ENCODE results near the gene TCTN1.

Gene TCTN1

DNA sequence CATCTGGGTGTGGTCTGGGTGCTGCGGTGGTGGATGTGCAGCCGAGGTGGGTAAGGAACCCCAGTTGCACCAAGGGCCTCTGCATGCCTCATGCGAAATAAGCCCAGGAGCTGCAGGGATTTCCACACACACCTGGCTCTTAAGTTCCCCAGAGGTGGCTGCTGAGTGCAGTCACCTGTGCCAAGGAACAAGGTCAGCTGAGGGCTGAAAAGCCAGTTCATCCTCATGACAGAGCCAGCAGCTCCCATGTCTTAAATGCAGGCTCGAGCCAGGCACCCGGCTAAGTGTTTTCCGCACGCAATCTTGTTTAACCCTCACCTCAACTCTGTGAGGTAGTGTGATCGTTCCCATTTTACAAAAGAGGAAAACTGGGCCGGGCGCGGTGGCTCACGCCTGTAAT is 65.3 kb downstream of the TCTN1 start:
- no peak overlapping the region for H3K4me3 ChIP-seq (ENCODE audit: low read depth, low read length)
- TF ChIP-seq, protein P1, sequence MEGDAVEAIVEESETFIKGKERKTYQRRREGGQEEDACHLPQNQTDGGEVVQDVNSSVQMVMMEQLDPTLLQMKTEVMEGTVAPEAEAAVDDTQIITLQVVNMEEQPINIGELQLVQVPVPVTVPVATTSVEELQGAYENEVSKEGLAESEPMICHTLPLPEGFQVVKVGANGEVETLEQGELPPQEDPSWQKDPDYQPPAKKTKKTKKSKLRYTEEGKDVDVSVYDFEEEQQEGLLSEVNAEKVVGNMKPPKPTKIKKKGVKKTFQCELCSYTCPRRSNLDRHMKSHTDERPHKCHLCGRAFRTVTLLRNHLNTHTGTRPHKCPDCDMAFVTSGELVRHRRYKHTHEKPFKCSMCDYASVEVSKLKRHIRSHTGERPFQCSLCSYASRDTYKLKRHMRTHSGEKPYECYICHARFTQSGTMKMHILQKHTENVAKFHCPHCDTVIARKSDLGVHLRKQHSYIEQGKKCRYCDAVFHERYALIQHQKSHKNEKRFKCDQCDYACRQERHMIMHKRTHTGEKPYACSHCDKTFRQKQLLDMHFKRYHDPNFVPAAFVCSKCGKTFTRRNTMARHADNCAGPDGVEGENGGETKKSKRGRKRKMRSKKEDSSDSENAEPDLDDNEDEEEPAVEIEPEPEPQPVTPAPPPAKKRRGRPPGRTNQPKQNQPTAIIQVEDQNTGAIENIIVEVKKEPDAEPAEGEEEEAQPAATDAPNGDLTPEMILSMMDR (IDR thresholded peaks at IDR 0.05; ENCODE audit: insufficient read depth, low read depth, low read length, missing control alignments), result no peak
- DNase-seq (ENCODE audit: low read depth), result no peak

DNA sequence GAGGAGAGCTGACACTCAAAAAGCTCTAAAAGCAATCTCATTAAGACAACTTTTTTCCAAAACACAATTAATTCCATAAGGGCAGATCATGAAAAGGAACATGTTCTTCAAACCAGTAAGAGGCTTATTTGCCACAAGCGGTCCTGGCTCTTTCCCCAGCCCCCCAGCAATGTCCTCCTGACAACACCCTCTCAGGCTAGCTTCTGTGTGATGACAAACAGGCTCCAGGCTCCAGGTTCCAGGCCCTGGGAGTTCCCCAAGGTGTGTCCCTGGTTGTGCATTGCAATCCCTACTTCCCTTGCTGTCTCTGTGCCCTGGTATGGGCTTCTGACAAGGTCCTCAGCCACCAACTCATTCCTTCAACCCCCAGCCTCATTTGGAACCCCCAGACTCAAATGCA is 66.1 kb downstream of the TCTN1 start:
- DNase-seq (ENCODE audit: low read depth), result no peak
- TF ChIP-seq, protein P1 (IDR thresholded peaks at IDR 0.05; ENCODE audit: insufficient read depth, low read depth, low read length, missing control alignments), result no peak
- H3K4me3 ChIP-seq (ENCODE audit: low read depth, low read length), result no peak overlapping the region

GRCh38 chr12:110683888-110684287 is 70.0 kb downstream of the TCTN1 start:
- no peak overlapping the region for H3K4me3 ChIP-seq (ENCODE audit: low read depth, low read length)
- no peak for DNase-seq (ENCODE audit: low read depth)
- TF ChIP-seq, protein P1 (IDR thresholded peaks at IDR 0.05; ENCODE audit: insufficient read depth, low read depth, low read length, missing control alignments), result no peak

DNA sequence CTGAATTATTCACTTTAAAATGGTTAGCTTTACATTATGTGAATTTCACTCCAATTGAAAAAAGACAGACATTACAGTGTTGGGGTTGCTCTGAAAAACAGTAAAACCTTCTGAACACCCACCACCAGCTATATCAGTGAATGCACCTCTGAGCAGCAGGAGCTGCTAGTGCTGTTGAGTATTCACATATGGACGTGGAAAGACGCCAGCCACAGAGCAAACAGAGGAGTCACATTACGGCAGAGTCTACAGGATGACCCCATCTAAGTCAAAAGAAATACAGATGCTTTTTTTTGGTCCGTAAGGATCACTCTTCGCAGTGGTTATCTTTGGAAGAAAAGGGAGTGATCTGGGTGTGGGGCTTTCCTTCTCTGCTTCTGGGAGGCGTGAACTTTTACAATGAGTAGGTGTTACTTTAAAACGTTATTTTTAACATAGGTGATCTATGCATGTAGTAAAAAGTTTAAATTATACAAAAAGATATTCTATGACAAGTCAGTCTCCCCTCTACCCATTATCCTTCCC is 70.4 kb downstream of the TCTN1 start:
- DNase-seq (ENCODE audit: low read depth), result no peak
- peak overlapping the region; percentile 20 for H3K4me3 ChIP-seq (ENCODE audit: low read depth, low read length)
- TF ChIP-seq, protein P1 (IDR thresholded peaks at IDR 0.05; ENCODE audit: insufficient read depth, low read depth, low read length, missing control alignments), result no peak

DNA sequence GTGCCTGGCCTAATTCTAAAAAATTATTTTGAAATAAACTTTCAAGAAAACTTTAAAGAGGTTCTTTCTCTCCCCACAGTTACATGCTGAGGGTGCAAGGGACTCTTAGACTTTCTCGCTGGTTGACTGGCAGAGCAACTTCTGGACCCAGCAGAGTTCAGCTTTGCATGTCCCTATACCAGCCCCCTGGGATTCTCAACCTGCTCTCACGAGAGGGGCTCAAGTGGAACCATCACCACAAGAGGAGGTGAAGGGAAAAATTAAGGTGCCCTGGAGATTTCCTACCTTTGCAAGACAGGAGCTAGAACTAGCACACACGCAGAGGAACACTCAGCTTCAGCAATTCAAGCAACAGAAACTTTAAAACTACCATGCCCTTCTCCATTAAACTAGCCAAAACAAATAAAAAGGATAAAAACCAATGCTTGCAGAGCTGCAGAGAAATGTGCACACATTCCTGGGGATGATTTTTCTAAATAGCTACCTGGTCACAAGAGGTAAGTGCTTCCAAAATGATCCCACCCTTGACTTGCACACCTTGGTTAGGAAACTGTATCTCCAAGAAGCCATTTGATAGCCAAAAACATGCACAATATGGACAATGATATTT is 72.5 kb downstream of the TCTN1 start:
- TF ChIP-seq, protein P1 (IDR thresholded peaks at IDR 0.05; ENCODE audit: insufficient read depth, low read depth, low read length, missing control alignments), result no peak
- H3K4me3 ChIP-seq (ENCODE audit: low read depth, low read length), result peak overlapping the region; percentile 77
- peak; percentile 51 for DNase-seq (ENCODE audit: low read depth)

- TF ChIP-seq, protein P1 (IDR thresholded peaks at IDR 0.05; ENCODE audit: insufficient read depth, low read depth, low read length, missing control alignments), result no peak
- peak; percentile 61 for DNase-seq (ENCODE audit: low read depth)
- H3K4me3 ChIP-seq (ENCODE audit: low read depth, low read length), result peak overlapping the region; percentile 77
Measured at GRCh38 chr12:110687396-110688169, 73.7 kb downstream of the TCTN1 start.
